NCI-H1417 (cell line): ENCODE measurements around the gene CENPB.

ENCODE experiments used
- DNase-seq, 3 experiments: peaks; one replicate each; lab custom pipeline; 2025; lab: John Stamatoyannopoulos, UW

Gene CENPB

GRCh38 chr20:3788685-3789155, 2.2 kb upstream of the CENPB start:
- no peak for DNase-seq

- peak in 2 of 3 experiments; percentile 39 to 42 for DNase-seq
These were observed 929 bp upstream of the CENPB start for GRCh38 chr20:3787324-3788014.

- peak; percentile 61 to 83 (median 80) for DNase-seq
These were observed 435 bp downstream of the CENPB start for GRCh38 chr20:3786126-3786484.

- peak; percentile 48 to 83 (median 74) for DNase-seq
These were observed 1.1 kb downstream of the CENPB start for GRCh38 chr20:3785240-3786125.

- DNase-seq = no peak
These were observed 1.7 kb downstream of the CENPB start for GRCh38 chr20:3784863-3785239.

- no peak for DNase-seq
These were observed 2.2 kb downstream of the CENPB start for GRCh38 chr20:3784216-3784853.

- no peak for DNase-seq
These were observed 2.9 kb downstream of the CENPB start for GRCh38 chr20:3783511-3784195.

- DNase-seq = peak in 2 of 3 experiments; percentile 14 to 24
These were observed 3.5 kb downstream of the CENPB start for GRCh38 chr20:3783068-3783489.

GRCh38 chr20:3782597-3782996, 3.9 kb downstream of the CENPB start:
- peak in 2 of 3 experiments; percentile 15 to 24 for DNase-seq

GRCh38 chr20:3781153-3781910, 5.2 kb downstream of the CENPB start, which contains the start of gene SPEF1:
SPEF1 (minus strand) TSS chr20:3781448; CDS start chr20:3781287, 161 bp downstream.
- peak; percentile 89 to 97 (median 93) for DNase-seq

- DNase-seq = no peak
These were observed 7.6 kb downstream of the CENPB start for GRCh38 chr20:3778976-3779375.

GRCh38 chr20:3777716-3778629, 8.6 kb downstream of the CENPB start:
- DNase-seq = peak; percentile 16 to 45 (median 26)

GRCh38 chr20:3777381-3777715, 9.2 kb downstream of the CENPB start:
- DNase-seq = no peak

GRCh38 chr20:3775457-3776108, 11.0 kb downstream of the CENPB start:
- no peak for DNase-seq

- DNase-seq = no peak
These were observed 14.9 kb downstream of the CENPB start for GRCh38 chr20:3771552-3772058.

GRCh38 chr20:3768342-3769130, 18.0 kb downstream of the CENPB start:
- peak; percentile 84 to 97 (median 97) for DNase-seq

- DNase-seq = peak; percentile 99
These were observed 18.9 kb downstream of the CENPB start, which contains the start of gene ADISSP for GRCh38 chr20:3767427-3768341. ADISSP (minus strand) TSS chr20:3767753; CDS start chr20:3760100, 7,653 bp downstream.
